ENCODE data around the gene MOV10. TPM values are rescaled to one million over a fixed set of nuclear protein-coding genes. Genes with fewer than 3 reads are reported as not detected.
A peak's percentile ranks its signal among the peaks of the same experiment; 100 is the strongest.

The MOV10 gene
- total RNA-seq, 4 donors from 2014 or later, result 22.1 to 129 (median 76.9) TPM

DNA sequence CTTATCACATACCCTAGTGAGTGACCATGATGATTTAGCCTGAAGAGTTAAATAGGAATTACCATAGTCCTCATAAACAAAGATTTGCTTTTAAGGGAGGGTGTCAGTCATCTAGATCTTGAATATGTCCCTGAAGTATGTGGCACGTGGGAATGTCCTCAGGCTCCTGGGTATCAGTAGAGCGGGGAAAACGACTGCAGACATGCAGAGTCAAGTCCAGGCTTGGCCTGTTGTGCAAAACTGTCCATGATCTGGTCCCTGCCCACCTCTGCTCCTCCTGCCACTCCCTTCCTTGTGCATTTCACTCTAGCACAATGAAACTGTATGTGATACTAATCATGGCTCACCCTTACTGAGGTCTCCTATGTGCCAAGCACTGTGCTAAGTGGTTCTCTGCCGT, 12.9 kb downstream of the MOV10 start:
- intact Hi-C loops (cut with DNase I; ENCODE audit: low total_unique reads), result no loop called here

DNA sequence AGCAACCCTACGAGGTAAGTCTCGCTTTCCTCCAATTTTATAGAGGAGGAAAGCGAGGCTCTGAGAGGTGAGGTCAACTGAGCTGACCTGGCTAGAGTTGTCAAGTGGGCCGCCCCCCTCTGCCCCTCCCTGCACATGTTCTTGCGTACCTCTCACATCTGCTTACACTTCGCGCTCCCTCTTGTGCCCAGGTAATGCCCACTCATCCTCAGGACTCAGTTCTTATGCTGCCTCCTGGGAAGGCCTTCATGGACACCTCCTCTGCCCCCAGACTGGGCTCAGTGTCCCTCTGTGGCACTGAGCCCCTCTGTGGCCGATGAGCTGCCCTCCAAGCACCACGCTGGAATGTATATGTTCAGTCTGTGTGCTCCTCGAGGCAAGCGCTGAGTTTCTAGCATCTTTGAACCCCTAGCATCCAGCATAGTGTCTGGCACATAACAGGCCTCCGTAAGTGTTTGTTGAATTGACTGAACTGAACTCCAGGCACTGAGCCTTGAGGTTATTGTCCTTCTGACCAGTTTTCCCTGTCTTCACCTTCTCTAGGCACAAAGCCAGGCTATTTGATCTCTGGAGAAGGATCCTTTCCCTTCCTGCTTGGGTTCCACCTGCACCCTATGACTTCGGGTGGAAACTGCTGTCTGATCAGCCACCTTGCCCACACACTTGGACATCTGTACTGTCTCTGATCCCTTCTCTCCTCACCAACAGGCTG, 13.5 kb downstream of the MOV10 start:
- 91 to 95% methylated on average over 4 to 13 of the region's 13 CpGs for WGBS, 2 donors (ENCODE audit: low coverage in 1 of 2)
- intact Hi-C loops (cut with DNase I; ENCODE audit: low total_unique reads) (no loop called here), in situ Hi-C loops (cut with MboI; ENCODE audit: low pct_ligation_motif_present in 1 of 4, low pct_unique_long_range_greater_than_20kb in 1 of 4, low sequenced_read_pairs in 3 of 4) (no loop called here)
- H3K36me3 ChIP-seq, result peaks cover 0 to 15% (median 6%) of the 10 kb centered on the region in 4 donors
- TF ChIP-seq EP300 (IDR thresholded peaks at IDR 0.05; ENCODE audit: low read depth) (no peak), POLR2AphosphoS5 (IDR thresholded peaks at IDR 0.05) (no peak), POLR2A (IDR thresholded peaks at IDR 0.05) (no peak)
- TF ChIP-seq, protein P1, sequence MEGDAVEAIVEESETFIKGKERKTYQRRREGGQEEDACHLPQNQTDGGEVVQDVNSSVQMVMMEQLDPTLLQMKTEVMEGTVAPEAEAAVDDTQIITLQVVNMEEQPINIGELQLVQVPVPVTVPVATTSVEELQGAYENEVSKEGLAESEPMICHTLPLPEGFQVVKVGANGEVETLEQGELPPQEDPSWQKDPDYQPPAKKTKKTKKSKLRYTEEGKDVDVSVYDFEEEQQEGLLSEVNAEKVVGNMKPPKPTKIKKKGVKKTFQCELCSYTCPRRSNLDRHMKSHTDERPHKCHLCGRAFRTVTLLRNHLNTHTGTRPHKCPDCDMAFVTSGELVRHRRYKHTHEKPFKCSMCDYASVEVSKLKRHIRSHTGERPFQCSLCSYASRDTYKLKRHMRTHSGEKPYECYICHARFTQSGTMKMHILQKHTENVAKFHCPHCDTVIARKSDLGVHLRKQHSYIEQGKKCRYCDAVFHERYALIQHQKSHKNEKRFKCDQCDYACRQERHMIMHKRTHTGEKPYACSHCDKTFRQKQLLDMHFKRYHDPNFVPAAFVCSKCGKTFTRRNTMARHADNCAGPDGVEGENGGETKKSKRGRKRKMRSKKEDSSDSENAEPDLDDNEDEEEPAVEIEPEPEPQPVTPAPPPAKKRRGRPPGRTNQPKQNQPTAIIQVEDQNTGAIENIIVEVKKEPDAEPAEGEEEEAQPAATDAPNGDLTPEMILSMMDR (IDR thresholded peaks at IDR 0.05), result no peak
- no peak for DNase-seq
- H3K9me3 ChIP-seq, result no peaks in the 10 kb centered on the region
- H3K4me1 ChIP-seq, result no peaks in the 10 kb centered on the region
- no peaks in the 10 kb centered on the region for H3K27me3 ChIP-seq
- peak overlapping the region in 1 of 4 donors; percentile 13 for H3K27ac ChIP-seq
- no peak overlapping the region for H3K4me3 ChIP-seq

More for the DNA sequence above, 12.9 kb downstream of the MOV10 start:
- Histone ChIP-seq H3K27ac (no peak overlapping the region), H3K27me3 (no peaks in the 10 kb centered on the region), H3K4me3 (no peak overlapping the region), H3K36me3 (peaks cover 0 to 9% (median 4%) of the 10 kb centered on the region in 4 donors), H3K4me1 (no peaks in the 10 kb centered on the region), H3K9me3 (no peaks in the 10 kb centered on the region)
- TF ChIP-seq POLR2AphosphoS5 (IDR thresholded peaks at IDR 0.05) (no peak), POLR2A (IDR thresholded peaks at IDR 0.05) (no peak), EP300 (IDR thresholded peaks at IDR 0.05; ENCODE audit: low read depth) (no peak)
- TF ChIP-seq, protein P1 (IDR thresholded peaks at IDR 0.05), result no peak
- DNase-seq, result no peak
- 73 to 81% methylated on average over 4 of the region's 4 CpGs for WGBS, 2 donors (ENCODE audit: low coverage in 1 of 2)
- in situ Hi-C loops (cut with MboI; ENCODE audit: low pct_ligation_motif_present in 1 of 4, low pct_unique_long_range_greater_than_20kb in 1 of 4, low sequenced_read_pairs in 3 of 4), result no loop called here

DNA sequence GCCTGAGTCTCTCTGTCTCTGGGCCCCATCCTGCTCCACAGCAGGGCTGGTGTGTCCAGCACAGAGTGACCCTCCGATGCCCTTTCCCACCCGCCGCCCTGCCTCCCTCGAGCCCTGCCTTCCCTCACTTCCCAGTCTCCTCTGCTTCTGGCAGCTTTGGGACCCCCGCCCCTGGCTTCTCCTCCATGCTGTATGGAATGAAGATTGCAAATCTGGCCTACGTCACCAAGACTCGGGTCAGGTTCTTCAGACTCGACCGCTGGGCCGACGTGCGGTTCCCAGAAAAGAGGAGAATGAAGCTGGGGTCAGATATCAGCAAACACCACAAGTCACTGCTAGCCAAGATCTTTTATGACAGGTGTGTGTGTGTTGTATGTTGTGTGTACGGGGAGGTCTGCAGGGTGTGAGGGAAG, 14.3 kb downstream of the MOV10 start:
- Histone ChIP-seq H3K36me3 (peaks cover 0 to 20% (median 9%) of the 10 kb centered on the region in 4 donors), H3K27me3 (no peaks in the 10 kb centered on the region), H3K4me3 (no peak overlapping the region), H3K4me1 (no peaks in the 10 kb centered on the region), H3K27ac (no peak overlapping the region), H3K9me3 (no peaks in the 10 kb centered on the region)
- WGBS, 2 donors (ENCODE audit: low coverage in 1 of 2), result 82% methylated on average over 13 of the region's 13 CpGs; no CpG with 5 or more reads in 1 of the 2 donors
- in situ Hi-C loops (cut with MboI; ENCODE audit: low pct_ligation_motif_present in 1 of 4, low pct_unique_long_range_greater_than_20kb in 1 of 4, low sequenced_read_pairs in 3 of 4) (no loop called here), intact Hi-C loops (cut with DNase I; ENCODE audit: low total_unique reads) (no loop called here)
- TF ChIP-seq POLR2A (IDR thresholded peaks at IDR 0.05), result no peak
- no peak for TF ChIP-seq POLR2AphosphoS5 (IDR thresholded peaks at IDR 0.05)
- TF ChIP-seq, protein P1 (IDR thresholded peaks at IDR 0.05), result no peak
- TF ChIP-seq EP300 (IDR thresholded peaks at IDR 0.05; ENCODE audit: low read depth), result no peak
- no peak for DNase-seq

DNA sequence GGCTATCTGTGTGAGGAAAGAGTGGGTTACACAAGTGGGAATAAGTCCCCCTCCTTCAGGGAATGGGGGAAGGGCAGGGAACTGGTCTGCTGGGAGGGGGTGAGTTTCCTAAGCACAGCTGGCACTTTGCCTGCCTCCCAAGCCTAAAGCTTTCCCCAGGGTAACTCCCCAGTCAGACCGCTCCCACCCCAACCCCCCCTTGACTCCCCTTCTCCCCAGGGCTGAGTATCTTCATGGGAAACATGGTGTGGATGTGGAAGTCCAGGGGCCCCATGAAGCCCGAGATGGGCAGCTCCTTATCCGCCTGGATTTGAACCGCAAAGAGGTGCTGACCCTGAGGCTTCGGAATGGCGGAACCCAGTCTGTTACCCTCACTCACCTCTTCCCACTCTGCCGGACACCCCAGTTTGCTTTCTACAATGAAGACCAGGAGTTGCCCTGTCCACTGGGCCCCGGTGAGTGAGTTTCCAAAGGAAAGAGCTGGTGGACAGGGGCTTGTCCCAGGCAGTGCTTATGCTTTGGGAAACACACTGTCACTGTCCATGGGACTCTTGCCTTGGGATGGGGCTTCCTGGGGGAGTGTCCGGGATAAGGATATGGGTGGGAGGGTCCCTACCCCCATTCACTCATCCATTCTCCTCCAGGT, 14.9 kb downstream of the MOV10 start:
- Histone ChIP-seq H3K4me1 (no peaks in the 10 kb centered on the region), H3K27ac (no peak overlapping the region), H3K9me3 (no peaks in the 10 kb centered on the region), H3K4me3 (no peak overlapping the region), H3K36me3 (peaks cover 0 to 24% (median 10%) of the 10 kb centered on the region in 4 donors), H3K27me3 (no peaks in the 10 kb centered on the region)
- intact Hi-C loops (cut with DNase I; ENCODE audit: low total_unique reads), result no loop called here
- TF ChIP-seq EP300 (IDR thresholded peaks at IDR 0.05; ENCODE audit: low read depth), result no peak
- no peak for TF ChIP-seq POLR2AphosphoS5 (IDR thresholded peaks at IDR 0.05)
- no peak for TF ChIP-seq POLR2A (IDR thresholded peaks at IDR 0.05)
- TF ChIP-seq, protein P1 (IDR thresholded peaks at IDR 0.05), result no peak
- 95% methylated on average over 9 of the region's 9 CpGs; no CpG with 5 or more reads in 1 of the 2 donors for WGBS, 2 donors (ENCODE audit: low coverage in 1 of 2)
- no peak for DNase-seq
- in situ Hi-C loops (cut with MboI; ENCODE audit: low pct_ligation_motif_present in 1 of 4, low pct_unique_long_range_greater_than_20kb in 1 of 4, low sequenced_read_pairs in 3 of 4), result no loop called here

All from transverse colon (tissue), 4 donors.